Neural cell (in vitro differentiated cells): ENCODE measurements around the gene WDR73. TPM values are rescaled to one million over a fixed set of nuclear protein-coding genes. Genes with fewer than 3 reads are reported as not detected.

Experiments
- H2AFZ ChIP-seq: fragments of 200-600, 300-800 bp; sonication (generic), shearing (Covaris generic); 2 replicates; pipeline ENCODE4 v1.6.0; 2014; ENCODE audit warnings: low read depth, mild to moderate bottlenecking, antibody characterized with exemption, low read length, moderate library complexity
- H3F3A ChIP-seq: fragments of 200-600 bp; shearing (Covaris generic); 2 replicates; pipeline ENCODE4 v1.6.1; 2016; ENCODE audit warnings: mild to moderate bottlenecking, moderate library complexity, mixed read lengths, antibody characterized with exemption, low read length; ENCODE audit not compliant: insufficient read depth, poor library complexity, severe bottlenecking
- H3K27ac ChIP-seq: fragments of 200-600, 300-800 bp; sonication (generic), shearing (Covaris generic); 2 replicates; pipeline ENCODE4 v1.5.1; 2014; ENCODE audit warnings: mild to moderate bottlenecking, low read length, moderate library complexity
- H3K27me3 ChIP-seq: fragments of 300-800, 200-600 bp; sonication (generic), shearing (Covaris generic); 2 replicates; pipeline ENCODE4 v1.6.0; 2014; ENCODE audit warnings: mild to moderate bottlenecking, low read depth, low read length, moderate library complexity; ENCODE audit not compliant: insufficient read depth
- H3K36me3 ChIP-seq: fragments of 300-800, 200-600 bp; sonication (generic), shearing (Covaris generic); 2 replicates; pipeline ENCODE4 v1.5.1; 2014; ENCODE audit warnings: mild to moderate bottlenecking, antibody characterized with exemption, low read length, moderate library complexity; ENCODE audit not compliant: insufficient read depth
- H3K4me2 ChIP-seq: fragments of 300-800, 200-600 bp; sonication (generic), shearing (Covaris generic); 2 replicates; pipeline ENCODE4 v1.6.0; 2014; ENCODE audit warnings: mild to moderate bottlenecking, low read length
- H3K4me3 ChIP-seq: fragments of 300-800, 200-600 bp; sonication (generic), shearing (Covaris generic); 2 replicates; pipeline ENCODE4 v1.5.1; 2014; ENCODE audit warnings: mild to moderate bottlenecking, low read length, moderate library complexity
- H3K79me2 ChIP-seq: fragments of 200-600 bp; shearing (Covaris generic); replicated peaks from 2 replicates; pipeline ENCODE4 v1.6.0; 2014; ENCODE audit warnings: mild to moderate bottlenecking, low read length, moderate library complexity; ENCODE audit not compliant: insufficient read depth
- H3K9ac ChIP-seq: fragments of 300-800, 200-600 bp; sonication (generic), shearing (Covaris generic); 2 replicates; pipeline ENCODE4 v1.6.1; 2016; ENCODE audit warnings: mild to moderate bottlenecking, low read length, mixed read lengths
- H3K9me2 ChIP-seq: fragments of 200-600 bp; shearing (Covaris generic); 2 replicates; pipeline ENCODE4 v1.6.1; 2016; ENCODE audit warnings: mild to moderate bottlenecking, low read length, mixed read lengths; ENCODE audit not compliant: insufficient read depth
- H3K9me3 ChIP-seq: fragments of 200-600, 300-800 bp; sonication (generic), shearing (Covaris generic); 2 replicates; pipeline ENCODE4 v1.6.1; 2016; ENCODE audit warnings: mild to moderate bottlenecking, mixed run types, low read length, moderate library complexity, mixed read lengths
- H4K20me1 ChIP-seq: fragments of 200-600 bp; shearing (Covaris generic); 2 replicates; pipeline ENCODE4 v1.6.1; 2016; ENCODE audit warnings: mild to moderate bottlenecking, mixed run types; ENCODE audit not compliant: insufficient read depth
- CTCF ChIP-seq: fragments of 450-650 bp; IDR thresholded peaks from 2 replicates; pipeline ENCODE4 v1.5.1; 2014; ENCODE audit warnings: antibody characterized with exemption, mild to moderate bottlenecking, moderate library complexity; ENCODE audit not compliant: poor library complexity, severe bottlenecking
- EP300 ChIP-seq: fragments of 450-650 bp; conservative IDR thresholded peaks from 2 replicates; pipeline ENCODE4 v1.6.1; 2014; ENCODE audit warnings: antibody characterized with exemption, mild to moderate bottlenecking, moderate library complexity; ENCODE audit not compliant: poor library complexity, severe bottlenecking
- EZH2 ChIP-seq: fragments of 200-600, 300-800 bp; shearing (Covaris generic), sonication (generic); IDR thresholded peaks from 2 replicates; pipeline ENCODE4 v1.6.1; 2014; ENCODE audit warnings: antibody characterized with exemption, low read length, borderline replicate concordance, mild to moderate bottlenecking; ENCODE audit not compliant: insufficient read depth, poor library complexity, severe bottlenecking
- MXI1 ChIP-seq: fragments of 450-650 bp; conservative IDR thresholded peaks from 2 replicates; pipeline ENCODE4 v1.6.1; 2014; ENCODE audit warnings: antibody characterized with exemption, mild to moderate bottlenecking; ENCODE audit not compliant: poor library complexity, severe bottlenecking
- POLR2AphosphoS5 ChIP-seq: IDR thresholded peaks from 2 replicates; pipeline ENCODE4 v1.6.1; 2012
- RAD21 ChIP-seq: fragments of 450-650 bp; conservative IDR thresholded peaks from 2 replicates; pipeline ENCODE4 v1.6.1; 2014; ENCODE audit warnings: antibody characterized with exemption, mild to moderate bottlenecking, moderate library complexity
- SMC3 ChIP-seq: fragments of 450-650 bp; conservative IDR thresholded peaks from 2 replicates; pipeline ENCODE4 v1.6.1; 2014; ENCODE audit warnings: antibody characterized with exemption, mild to moderate bottlenecking, moderate library complexity; ENCODE audit not compliant: poor library complexity
- TAF1 ChIP-seq: IDR thresholded peaks from 2 replicates; pipeline ENCODE4 v1.6.1; 2012; ENCODE audit warnings: low read depth
- polyA plus RNA-seq: library from polyadenylated mRNA; depleted of rRNA; stranded (reverse); fragments of >200 nt; gene quantifications from 2 replicates; pipeline ENCODE4 v1.2.3, GENCODE V29; 2014
- TF ChIP-seq, protein P1 (sequence below): IDR thresholded peaks from 2 replicates; pipeline ENCODE4 v1.6.1; 2012; ENCODE audit warnings: borderline replicate concordance

Gene WDR73
- polyA plus RNA-seq, 1 donor from 2014 or later = 75.4 TPM

DNA sequence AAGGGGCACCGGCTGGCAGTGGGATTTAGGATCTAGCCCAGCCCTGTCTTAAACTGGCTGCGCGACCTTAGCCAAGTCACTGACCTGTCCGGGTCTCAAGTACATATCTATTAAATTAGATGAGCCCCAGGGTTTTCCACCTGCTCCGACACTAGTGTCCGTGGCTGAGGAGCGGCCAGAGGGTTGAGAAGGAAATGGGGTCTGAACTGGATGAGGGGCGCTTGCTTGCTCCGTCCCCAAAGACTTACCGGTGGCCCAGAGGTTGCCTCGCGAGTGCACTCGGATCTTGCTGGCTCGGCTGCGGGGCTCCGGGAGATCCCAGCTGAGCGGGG, 3.6 kb upstream of the WDR73 start:
- Histone ChIP-seq H3K9ac (peak overlapping the region; percentile 40), H3K4me2 (no peak overlapping the region), H3K9me3 (no peaks in the 10 kb centered on the region), H2AFZ (no peak overlapping the region), H4K20me1 (no peaks in the 10 kb centered on the region), H3K36me3 (no peaks in the 10 kb centered on the region), H3K79me2 (peaks cover 4% of the 10 kb centered on the region), H3K27me3 (no peaks in the 10 kb centered on the region), H3K9me2 (no peaks in the 10 kb centered on the region), H3F3A (no peaks in the 10 kb centered on the region), H3K4me3 (peak overlapping the region; percentile 62), H3K27ac (no peak overlapping the region)
- no peak for TF ChIP-seq POLR2AphosphoS5
- no peak for TF ChIP-seq TAF1
- no peak for TF ChIP-seq CTCF
- TF ChIP-seq, protein P1, sequence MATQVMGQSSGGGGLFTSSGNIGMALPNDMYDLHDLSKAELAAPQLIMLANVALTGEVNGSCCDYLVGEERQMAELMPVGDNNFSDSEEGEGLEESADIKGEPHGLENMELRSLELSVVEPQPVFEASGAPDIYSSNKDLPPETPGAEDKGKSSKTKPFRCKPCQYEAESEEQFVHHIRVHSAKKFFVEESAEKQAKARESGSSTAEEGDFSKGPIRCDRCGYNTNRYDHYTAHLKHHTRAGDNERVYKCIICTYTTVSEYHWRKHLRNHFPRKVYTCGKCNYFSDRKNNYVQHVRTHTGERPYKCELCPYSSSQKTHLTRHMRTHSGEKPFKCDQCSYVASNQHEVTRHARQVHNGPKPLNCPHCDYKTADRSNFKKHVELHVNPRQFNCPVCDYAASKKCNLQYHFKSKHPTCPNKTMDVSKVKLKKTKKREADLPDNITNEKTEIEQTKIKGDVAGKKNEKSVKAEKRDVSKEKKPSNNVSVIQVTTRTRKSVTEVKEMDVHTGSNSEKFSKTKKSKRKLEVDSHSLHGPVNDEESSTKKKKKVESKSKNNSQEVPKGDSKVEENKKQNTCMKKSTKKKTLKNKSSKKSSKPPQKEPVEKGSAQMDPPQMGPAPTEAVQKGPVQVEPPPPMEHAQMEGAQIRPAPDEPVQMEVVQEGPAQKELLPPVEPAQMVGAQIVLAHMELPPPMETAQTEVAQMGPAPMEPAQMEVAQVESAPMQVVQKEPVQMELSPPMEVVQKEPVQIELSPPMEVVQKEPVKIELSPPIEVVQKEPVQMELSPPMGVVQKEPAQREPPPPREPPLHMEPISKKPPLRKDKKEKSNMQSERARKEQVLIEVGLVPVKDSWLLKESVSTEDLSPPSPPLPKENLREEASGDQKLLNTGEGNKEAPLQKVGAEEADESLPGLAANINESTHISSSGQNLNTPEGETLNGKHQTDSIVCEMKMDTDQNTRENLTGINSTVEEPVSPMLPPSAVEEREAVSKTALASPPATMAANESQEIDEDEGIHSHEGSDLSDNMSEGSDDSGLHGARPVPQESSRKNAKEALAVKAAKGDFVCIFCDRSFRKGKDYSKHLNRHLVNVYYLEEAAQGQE = no peak
- TF ChIP-seq EZH2 = no peak
- TF ChIP-seq SMC3 = no peak
- no peak for TF ChIP-seq MXI1
- TF ChIP-seq EP300 = no peak
- TF ChIP-seq RAD21 = no peak

DNA sequence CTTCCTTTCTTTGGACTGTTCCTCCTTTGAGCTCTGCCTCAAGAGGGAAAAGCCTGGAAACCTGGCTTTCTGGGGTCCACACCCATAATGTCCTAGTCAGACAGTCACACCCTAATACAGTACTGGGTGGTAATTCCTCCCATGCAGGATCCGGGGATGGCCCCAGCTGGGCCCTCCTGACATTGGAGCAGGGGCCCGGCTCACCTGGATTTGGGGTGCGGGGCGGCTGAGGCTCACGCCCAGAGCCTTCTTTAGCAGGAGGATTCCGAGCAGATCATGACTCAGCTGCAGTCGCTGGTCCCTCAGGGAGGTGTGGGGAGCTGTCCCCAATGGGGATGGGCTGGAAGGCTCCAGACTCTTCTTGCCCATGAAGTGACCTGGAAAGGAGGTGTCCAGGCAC, 2.9 kb upstream of the WDR73 start:
- H3K79me2 ChIP-seq = peaks cover 11% of the 10 kb centered on the region
- TF ChIP-seq CTCF (no peak), RAD21 (no peak), POLR2AphosphoS5 (no peak), SMC3 (no peak), EZH2 (no peak), EP300 (no peak), MXI1 (no peak), TAF1 (no peak)
- TF ChIP-seq, protein P1 = no peak
- no peaks in the 10 kb centered on the region for H3F3A ChIP-seq
- H3K4me3 ChIP-seq = no peak overlapping the region
- no peak overlapping the region for H3K9ac ChIP-seq
- no peaks in the 10 kb centered on the region for H3K27me3 ChIP-seq
- no peak overlapping the region for H3K27ac ChIP-seq
- no peaks in the 10 kb centered on the region for H3K36me3 ChIP-seq
- H3K9me2 ChIP-seq = no peaks in the 10 kb centered on the region
- no peaks in the 10 kb centered on the region for H4K20me1 ChIP-seq
- no peaks in the 10 kb centered on the region for H3K9me3 ChIP-seq
- H3K4me2 ChIP-seq = no peak overlapping the region
- no peak overlapping the region for H2AFZ ChIP-seq
